ENCODE data around the gene POLR2L.
A peak's percentile ranks its signal among the peaks of the same experiment; 100 is the strongest.

POLR2L gene

DNA sequence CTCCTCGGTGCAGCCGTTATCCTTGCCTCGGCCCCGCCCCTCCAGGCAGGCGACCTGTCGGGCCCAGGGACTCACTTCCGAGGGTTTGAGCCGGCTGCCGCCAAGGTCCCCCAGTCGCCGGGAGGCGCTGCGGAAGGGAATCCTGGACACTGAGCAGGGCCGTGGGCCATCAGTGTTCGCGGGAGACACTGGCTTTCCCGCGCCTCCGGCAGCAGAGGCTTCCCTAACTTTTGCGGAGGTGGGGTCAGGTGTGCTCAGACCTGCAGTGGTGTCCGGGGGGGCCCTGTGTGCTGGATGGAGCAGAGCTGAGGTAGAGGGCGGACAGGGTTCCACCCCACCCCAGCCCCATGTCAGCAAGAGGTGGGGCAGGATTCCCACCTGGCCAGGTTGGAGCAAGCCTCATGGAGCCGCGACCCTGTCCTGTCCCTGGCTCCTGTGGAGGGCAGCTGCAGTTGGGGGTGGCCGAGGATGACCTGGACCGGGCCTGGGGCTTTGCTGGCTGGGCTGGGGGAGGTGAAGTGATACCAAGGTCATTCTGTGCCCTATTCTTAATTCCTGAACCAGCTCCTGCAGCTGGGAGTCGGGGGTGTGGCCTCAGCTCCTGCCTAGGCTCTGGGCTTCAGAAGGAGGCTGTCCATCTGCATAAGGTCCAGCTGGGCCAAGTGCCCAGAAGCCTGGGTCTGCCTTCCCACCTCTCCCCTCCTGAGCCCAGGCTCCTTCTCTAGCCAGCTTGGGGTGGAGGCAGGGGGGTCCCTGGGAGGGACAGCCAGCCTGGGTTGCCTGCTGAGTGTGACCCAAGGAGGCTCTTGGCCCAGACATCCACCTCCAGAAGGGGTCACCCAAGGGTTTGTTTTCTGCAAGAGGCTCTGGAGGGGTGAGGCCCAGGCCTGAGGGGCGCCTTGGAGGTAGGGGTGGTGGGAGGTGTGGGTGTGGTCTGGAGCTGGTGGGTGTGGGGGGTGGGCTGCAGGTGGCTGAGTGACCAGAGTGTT is 8.7 kb upstream of the POLR2L start:
- H3K4me3 ChIP-seq (ENCODE audit: control insufficient read depth, low read depth, low read length) = no peak overlapping the region
- TF ChIP-seq, protein P1, sequence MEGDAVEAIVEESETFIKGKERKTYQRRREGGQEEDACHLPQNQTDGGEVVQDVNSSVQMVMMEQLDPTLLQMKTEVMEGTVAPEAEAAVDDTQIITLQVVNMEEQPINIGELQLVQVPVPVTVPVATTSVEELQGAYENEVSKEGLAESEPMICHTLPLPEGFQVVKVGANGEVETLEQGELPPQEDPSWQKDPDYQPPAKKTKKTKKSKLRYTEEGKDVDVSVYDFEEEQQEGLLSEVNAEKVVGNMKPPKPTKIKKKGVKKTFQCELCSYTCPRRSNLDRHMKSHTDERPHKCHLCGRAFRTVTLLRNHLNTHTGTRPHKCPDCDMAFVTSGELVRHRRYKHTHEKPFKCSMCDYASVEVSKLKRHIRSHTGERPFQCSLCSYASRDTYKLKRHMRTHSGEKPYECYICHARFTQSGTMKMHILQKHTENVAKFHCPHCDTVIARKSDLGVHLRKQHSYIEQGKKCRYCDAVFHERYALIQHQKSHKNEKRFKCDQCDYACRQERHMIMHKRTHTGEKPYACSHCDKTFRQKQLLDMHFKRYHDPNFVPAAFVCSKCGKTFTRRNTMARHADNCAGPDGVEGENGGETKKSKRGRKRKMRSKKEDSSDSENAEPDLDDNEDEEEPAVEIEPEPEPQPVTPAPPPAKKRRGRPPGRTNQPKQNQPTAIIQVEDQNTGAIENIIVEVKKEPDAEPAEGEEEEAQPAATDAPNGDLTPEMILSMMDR (IDR thresholded peaks at IDR 0.05; ENCODE audit: control insufficient read depth, insufficient read depth, low read depth, low read length, missing control alignments) = peak; percentile 13

DNA sequence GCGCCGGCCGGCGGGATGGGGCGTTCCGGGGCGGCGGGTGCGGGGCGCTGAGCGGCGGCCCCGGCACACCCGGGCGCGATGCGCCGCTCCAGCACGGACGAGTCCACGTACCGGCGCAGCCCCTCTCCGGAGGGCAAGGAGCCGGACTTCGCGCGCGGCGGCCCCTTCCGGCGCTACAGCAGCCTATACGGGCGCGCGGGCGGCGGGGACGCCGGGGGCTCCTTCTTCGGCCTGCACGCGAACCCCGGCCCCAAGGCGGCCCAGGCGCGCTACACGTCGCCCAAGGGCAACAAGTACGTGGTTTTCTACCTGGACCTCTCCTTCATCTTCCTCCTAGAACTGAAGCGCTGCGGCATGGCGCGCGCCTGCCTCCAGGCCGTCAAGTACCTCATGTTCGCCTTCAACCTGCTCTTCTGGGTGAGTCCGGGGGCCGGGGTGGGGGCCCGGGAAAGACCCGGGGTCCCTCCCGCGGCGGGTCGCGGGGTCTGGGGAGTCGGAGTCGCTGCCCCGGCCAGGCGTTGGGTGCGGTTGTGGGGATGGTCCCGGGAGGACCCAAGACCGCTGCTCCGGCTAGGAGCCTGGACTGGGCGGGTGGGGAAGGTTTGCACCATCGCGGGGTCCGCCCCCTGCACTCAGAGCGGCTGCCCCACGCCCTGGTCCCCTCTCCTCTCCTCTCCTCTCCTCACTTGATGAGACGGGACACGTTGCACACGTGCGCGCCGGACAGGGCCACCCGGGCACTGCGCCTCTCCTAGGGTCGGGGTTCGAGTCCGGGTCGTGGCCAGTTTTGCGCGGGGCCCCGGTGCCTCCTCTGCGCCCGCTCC is 7.8 kb upstream of the POLR2L start:
- TF ChIP-seq, protein P1 (IDR thresholded peaks at IDR 0.05; ENCODE audit: control insufficient read depth, insufficient read depth, low read depth, low read length, missing control alignments) = no peak
- H3K4me3 ChIP-seq (ENCODE audit: control insufficient read depth, low read depth, low read length) = no peak overlapping the region; the same call in 1 of the 2 replicates
- DNase-seq (ENCODE audit: low read depth) = no peak

More for the DNA sequence above, 8.7 kb upstream of the POLR2L start:
- DNase-seq (ENCODE audit: low read depth) = no peak

DNA sequence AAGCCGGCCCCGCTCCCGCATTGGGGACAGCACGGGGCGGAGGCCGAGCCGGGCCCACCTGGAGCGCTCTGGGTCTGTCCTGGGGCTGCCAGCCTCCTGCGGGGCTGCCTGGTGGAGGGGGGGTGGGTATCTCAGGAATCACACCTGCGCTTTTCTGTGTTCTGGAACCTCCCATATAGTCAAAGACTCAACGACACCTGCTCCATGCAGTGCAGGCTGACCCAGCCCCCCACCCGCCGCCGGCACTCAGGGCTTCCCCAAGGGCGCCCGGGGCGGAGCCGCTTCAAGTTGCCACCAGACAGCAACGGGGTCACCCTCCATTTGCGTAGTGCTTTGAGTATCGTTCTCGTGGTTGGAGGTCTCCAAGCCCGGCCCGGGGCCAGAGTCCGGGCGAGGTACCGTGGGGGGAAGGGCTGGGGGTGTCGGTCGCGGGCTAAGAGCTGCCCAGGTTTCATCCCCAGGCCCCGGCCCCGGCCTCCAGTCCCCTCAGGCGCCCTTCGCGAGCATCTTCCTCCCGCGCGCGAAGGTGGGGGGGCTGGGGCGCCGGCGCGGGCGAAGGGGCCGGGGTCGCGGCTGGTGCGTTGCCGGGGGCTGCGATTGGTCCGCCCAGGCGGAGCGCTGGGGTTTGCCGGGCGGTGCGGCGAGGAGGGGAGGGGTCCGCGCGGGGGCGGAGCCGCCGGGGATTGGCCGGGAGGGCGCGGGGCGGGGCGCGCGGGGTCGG is 6.9 kb upstream of the POLR2L start:
- peak overlapping the region; percentile 27 for H3K4me3 ChIP-seq (ENCODE audit: control insufficient read depth, low read depth, low read length)
- DNase-seq (ENCODE audit: low read depth) = no peak
- TF ChIP-seq, protein P1 (IDR thresholded peaks at IDR 0.05; ENCODE audit: control insufficient read depth, insufficient read depth, low read depth, low read length, missing control alignments) = no peak

DNA sequence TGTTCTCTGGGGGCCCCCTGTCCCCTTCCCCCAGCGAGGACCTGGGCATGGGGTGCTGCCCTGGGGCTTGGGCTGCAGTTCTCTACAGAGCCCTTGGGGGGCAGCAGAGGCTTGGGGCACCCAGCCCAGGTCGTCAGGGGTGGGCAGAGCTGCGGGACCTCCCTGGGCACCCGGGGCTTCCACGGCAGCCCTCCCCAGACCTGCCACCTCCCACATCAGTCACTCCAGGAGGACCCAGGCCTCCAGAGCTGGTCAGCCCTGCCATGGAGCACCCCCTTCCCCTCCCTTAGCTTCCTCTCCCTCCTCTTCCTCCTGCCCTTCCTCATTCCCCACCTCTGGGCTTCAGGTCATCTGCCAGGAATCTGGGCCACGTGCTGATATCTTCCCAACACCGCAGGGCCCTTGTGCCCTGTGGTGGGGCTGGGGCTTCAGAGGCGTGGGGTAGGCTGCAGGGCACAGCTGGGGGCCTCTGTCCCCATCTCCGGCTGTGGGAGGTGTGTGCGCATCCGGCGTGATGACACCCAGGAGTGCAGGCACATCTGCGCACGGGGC is 6.1 kb upstream of the POLR2L start:
- TF ChIP-seq, protein P1 (IDR thresholded peaks at IDR 0.05; ENCODE audit: control insufficient read depth, insufficient read depth, low read depth, low read length, missing control alignments) = peak; percentile 89
- no peak for DNase-seq (ENCODE audit: low read depth)
- H3K4me3 ChIP-seq (ENCODE audit: control insufficient read depth, low read depth, low read length) = no peak overlapping the region

DNA sequence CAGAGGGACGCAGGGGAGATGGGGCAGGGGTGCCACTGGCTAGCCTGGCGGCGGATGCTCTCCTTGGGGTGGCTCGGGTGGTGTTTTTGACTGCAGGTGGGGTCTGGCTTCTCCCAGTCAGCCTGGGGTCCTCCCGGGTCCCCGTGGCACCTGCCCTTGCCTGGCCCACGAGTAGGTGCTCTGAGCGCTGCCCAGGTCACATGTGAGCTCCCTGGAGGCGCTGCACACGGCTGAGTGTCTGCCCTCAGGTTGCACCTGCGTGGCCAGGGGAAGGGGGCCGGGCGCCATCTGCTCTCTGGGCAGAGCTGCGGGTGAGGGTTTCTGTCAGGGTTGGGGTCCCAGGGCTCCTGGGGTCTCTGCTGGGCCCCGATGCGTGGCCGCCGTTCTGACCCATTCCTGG is 5.5 kb upstream of the POLR2L start:
- H3K4me3 ChIP-seq (ENCODE audit: control insufficient read depth, low read depth, low read length) = no peak overlapping the region
- TF ChIP-seq, protein P1 (IDR thresholded peaks at IDR 0.05; ENCODE audit: control insufficient read depth, insufficient read depth, low read depth, low read length, missing control alignments) = no peak
- DNase-seq (ENCODE audit: low read depth) = no peak

All from AG09309 (cell line).